IPS-NIHi7 (cell line): Measurements from ENCODE around the gene SLC30A1.
"Not testable (repeated sequence)": the region's sequence is repeated elsewhere in the genome, so short reads cannot be mapped to it uniquely, and the experiment has no call there.

Experiments
- DNase-seq: peaks from one replicate; pipeline ENCODE4 v3.0.0; 2012; ENCODE audit warnings: mixed read lengths; ENCODE audit errors: extremely low spot score

SLC30A1 gene

DNA sequence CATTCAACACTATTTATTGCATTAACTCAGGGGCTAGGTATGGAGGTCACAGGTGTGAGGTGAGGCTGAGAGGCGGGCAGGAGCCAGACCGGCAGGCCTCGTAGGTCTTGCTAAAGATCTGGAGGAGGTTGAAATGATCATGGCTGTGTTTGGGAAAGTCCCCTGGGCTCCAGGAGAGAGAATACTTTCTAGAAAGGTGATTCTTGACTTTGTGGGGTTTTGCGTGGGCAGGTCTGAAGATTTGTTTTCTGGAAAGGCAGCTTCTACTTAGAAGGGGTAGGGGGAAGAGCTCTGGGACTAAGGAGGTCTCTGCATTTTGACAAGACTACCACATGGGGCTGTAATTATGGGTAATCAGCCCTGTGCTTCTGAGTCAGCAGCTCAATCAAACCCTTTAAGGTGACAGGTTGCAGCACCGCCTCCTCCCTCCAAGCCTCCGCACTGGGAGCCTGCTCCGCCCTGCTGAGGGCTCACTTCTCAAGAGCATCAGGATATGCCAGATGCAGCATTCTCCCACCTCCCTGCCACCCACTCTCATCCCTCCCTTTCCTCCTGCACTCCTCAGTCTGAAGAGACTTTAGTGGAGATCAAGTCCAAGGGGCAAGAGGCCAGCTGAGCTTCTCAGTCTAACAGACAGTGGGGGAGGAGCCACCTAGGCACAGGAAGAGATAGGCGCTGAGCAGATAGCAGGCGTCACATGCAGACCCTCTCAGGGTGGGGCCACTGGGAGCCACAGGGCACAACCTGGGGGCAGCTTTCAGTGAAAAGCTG is 30.5 kb downstream of the SLC30A1 start:
- DNase-seq = peak; percentile 64

DNA sequence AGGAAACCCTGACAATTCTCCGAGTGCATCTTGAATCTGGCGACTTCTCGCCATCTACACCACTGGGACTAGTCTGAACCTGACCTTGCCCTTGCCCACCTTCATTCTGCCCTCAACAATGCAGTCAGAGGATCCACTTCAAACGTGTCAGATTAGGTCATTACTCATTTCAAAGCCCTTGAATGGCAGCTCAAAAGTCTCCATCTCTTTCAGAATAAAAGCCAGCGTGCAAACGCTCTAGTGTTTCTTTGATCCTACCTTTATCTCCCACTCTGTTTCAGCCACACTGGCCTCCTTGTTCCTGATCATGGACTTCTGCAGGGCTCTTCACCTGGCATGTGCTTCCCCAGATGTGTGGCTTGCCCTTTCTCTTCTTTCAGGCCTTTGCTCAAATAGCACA is 31.3 kb downstream of the SLC30A1 start:
- DNase-seq = no peak

DNA sequence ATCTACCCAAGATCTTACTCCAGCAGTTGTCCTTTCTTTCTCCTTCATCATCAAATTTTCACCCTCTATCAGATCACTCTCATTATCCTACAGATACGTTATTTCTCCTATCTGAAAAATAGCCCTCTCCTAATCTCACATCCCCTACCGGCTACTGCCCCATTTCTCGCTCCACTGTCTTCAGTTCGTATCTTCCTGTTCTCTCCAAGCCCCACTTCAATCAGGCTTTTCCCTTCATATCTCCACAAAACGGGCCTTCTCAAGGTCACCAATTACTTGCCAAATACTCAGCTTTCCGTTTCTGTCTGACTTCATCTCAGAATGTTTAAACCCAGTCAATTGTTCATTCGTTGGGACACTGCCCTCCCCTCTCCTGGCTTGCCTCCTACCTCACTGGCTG is 32.4 kb downstream of the SLC30A1 start:
- no peak for DNase-seq

DNA sequence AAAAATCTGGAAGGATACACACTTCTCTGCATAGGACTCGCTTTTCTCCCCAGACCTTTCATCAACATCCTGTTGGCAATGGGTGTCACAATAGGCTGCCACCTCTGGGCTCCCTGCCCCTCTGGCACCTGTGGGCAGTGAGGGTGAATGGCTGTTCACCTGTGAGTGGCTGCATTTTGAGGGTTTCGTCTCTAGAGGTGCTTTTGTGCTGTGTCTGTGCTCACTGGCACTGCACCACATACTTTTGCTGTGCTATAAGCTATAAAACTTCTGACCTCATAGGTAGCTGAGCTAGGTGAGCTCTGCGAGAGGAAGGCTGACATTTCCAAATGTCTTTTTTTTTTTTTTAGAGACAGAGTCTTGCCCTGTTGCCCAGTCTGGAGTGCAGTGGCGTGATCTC is 35.9 kb downstream of the SLC30A1 start:
- DNase-seq = peak; percentile 6

DNA sequence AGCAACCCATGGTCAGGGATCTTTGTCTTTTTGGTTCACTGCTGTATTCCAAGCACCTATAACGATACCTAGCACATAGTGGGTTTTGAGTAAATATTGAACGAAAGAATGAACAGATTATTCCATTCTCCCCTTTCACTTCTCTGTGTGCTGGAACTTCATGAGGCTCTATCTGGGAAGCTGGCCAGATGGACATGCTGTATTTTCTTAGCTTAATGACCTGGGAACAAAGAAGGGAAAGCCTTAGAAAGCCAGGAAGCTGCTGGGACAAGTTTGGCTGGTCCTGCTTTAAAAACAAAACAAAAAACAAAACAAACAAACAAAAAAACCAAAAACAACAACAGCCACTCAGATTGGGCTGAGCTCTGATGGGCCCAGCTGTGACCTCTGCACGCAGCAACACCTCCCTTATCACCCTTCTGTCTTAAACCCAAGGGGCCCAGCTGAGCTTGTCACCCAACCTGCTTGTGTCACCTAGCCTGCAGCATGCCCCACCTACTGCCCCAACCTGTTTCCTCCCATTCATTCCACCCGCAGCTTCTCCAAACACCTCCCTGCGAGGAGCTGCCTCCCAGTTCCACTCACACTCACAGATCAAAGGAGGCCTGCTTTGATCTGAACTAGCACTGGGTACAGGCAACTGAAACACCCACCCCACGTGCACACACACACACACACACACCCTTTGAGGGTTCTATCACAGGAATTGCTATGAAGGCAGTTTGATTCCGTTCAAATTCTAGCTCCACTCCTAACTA is 37.1 kb downstream of the SLC30A1 start:
- DNase-seq = peak; percentile 9

DNA sequence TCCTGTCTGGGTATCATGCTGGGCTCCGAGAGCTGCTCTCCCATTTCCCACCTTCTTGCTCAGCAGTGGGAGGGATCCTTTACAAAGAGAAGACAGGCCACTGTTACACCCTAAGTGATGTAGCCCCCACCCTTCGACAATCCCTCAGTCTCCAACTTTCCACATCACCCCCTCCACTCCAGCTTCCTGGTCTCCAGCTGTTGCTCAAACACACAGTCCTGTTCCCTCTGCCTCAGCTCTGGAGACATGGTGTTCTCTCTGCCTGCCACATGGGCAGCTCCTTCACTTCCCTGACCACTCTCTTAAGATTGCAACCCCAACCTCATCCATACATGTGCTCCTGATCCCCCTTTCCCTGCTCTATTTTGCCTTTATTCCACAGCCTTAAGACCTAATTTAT is 37.7 kb downstream of the SLC30A1 start:
- DNase-seq = no peak

DNA sequence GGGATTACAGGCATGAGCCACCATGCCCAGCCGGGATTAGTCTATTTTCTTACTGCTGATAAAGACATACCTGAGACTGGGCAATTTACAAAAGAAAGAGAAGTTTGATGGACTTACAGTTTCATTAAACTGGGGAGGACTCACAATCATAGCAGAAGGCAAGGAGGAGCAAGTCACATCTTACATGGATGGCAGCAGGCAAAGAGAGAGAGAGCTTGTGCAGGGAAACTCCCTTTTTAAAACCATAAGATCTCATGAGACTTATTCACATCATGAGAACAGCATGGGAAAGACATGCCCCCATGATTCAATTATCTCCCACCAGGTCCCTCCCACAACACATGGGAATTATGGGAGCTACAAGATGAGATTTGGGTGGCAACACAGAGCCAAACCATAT is 38.1 kb downstream of the SLC30A1 start:
- DNase-seq = not testable (repeated sequence)

DNA sequence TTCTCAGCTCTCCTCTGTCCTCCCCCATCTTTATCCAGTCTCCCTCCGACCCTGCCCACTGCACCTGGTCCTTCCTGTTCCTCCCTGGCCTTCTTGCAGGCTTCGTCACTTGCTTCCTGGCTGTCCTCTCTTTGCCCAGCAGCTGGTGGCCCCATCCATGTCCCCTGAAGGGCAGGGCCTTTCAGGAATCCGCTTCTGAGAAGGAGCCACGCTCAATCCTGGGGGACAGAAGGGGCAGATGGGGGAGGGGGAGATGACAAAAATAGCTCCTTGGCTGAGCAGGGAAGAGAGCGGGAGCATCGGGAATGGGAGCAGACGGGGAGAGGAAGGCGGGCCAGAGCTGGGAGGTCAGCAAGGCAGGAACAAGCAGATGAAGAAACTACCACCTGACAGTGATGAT is 40.7 kb downstream of the SLC30A1 start:
- no peak for DNase-seq

DNA sequence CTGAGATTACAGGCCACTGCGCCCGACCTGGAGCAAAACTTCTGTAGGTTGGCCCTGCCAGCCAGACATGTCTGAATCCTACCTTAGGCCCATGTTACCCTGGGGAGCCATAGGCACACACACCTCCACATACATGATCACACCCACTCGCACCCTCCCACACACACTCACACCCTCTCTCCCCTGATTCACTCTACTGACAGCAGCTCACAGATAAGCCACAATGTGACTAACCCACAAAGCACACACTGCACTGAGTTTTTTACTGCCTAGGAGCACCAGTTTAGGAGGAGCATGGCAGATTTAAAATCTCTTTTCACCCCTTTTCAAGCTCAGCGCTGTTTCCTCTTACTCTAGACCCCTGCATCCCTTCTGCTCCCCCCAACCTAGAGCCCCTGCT is 41.7 kb downstream of the SLC30A1 start:
- DNase-seq = no peak

DNA sequence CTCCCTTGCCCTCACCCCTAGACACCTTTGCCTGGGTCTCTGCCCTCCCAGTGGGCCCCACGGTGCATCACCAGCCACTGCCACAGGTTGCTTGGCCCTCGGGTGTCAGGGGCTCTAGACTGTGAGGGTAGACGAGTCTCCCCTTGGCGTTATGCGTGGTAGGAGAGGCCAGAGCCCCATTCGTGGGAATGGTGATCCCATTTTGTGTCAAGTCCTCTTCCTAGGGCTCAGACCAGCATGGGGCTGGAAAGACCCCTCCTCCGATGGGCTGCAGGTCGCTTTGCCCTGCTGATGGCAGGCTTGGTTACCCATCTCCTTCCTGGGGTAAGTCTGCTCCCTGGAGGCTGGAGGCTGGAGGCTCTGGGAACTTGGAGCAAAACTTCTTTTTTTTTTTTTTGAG is 42.4 kb downstream of the SLC30A1 start:
- DNase-seq = no peak

DNA sequence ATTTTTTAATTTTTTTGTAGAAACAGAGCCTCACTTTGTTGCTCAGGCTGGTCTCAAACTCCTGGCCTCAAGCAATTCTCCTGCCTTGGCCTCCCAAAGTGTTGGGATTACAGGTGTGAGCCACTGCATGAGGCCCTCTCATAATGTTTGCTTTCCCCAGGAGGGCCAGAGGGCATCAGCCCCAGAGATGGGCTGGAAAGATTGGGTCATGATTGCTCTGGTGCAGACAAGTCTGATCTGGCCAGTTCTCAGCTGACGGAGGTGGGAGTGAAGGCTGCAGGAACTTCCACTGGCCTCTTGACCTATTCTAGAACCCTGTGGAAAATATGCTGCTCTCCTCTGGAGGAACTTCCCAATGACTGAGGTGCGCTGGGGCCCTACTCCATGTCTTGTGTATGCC is 43.6 kb downstream of the SLC30A1 start:
- no peak for DNase-seq

DNA sequence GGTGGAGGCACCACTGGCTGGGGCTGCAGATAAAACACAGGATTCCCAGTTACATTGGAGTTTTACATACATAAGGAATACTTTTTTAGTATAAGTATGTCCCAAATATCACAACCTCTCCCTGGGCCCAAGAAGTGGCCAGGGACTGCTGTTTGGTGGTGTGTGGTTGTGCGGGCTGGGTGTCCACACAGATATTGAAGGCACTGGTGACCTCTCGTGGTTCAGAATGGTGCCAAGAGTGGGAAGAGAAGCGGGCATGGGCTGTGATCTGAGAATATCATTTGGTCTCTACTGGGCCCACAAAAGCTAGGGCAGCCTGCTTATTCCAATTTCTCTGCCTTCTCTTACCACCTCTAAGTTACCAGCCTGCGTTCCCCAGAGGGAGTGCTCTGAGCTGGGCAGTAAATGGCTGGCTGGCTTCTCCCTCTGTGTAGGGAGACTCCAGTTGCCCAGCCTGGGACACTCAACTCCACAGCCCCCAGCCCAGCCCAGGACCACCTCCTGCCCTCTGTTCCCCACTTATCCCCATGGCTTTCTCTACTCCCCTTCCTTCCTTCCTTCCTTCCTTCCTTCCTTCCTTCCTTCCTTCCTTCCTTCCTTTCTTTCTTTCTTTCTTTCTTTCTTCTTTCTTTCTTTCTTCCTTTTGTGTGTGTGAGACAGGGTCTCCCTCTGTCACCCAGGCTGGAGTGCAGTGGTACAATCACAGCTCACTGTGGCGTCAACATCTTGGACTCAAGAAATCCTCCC is 44.2 kb downstream of the SLC30A1 start:
- no peak for DNase-seq

DNA sequence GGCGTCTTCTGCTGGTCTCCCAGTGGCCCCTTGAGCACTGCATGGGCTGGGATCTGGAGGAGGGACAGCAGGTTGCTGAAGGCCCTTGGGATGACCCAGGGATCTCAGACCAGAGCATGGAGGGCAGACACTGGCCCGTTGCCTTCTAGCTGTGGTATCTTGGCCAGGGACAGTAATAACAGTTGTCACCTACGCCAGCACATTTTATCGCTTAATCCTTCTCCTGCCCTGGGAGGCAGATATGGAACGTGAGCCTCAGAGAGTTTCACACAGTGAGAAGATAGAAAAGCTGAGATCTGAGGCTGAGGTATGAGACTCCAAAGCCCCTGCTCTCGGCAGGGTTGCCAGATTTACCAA is 46.9 kb downstream of the SLC30A1 start:
- DNase-seq = no peak

DNA sequence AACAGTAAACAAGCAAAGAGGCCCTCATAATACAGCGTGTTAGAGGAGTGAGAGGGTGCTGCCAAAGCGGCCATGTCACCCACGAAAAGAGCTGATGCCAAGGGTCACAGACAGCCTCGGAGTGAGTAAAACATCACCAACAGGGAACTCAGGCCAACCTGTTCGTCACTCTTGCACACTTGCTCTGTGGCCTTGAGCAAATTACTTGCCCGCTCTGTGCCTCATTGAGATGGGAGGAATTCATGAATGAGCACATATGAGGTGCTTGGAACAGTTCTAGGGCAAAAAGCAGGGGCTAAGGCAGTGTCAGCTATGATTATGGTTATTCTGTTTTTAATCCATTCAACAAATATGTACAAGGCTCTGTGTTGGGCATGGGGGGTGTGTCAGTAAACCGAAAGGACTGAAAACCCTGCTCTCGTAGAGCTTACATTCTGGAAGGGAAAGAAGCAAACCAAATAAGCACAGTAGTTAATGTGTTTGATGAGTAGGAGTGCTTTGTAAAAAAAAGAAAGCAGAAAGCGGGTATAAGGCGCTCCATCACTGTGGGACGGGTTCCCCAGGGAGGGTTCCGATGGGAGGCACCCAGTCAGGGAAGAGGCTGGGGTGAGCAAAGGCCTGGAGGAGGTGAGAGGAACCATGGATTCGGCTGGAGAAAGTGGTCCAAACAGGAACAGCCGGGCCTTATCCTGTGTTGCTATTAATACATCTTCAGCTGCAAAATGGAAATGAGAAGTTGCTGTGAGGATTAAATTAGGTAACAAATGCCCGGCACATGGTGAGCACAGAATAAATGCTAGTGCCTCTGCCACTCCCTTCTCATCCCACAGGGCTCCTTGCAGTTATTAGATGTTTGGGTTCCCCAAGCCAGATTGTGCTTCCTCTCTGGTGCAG is 47.5 kb downstream of the SLC30A1 start:
- no peak for DNase-seq

DNA sequence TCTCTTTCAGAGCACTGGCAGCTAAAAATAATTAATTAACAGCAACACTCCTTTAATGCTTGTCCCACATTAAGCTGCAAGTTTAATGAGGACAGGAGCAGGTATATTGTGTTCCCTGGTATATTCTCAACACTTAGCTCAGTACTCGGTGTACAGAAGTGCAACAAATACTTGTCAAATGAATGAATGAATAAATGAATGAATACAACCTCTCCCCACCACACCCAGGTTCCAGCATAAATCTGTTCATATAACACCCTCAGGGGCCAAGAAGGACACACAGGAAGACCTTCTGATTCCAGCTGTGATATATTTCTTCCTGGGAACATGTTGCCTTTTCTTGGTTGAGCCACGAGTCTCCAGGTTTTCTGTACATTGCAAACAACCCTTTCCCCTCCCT is 48.9 kb downstream of the SLC30A1 start:
- no peak for DNase-seq

DNA sequence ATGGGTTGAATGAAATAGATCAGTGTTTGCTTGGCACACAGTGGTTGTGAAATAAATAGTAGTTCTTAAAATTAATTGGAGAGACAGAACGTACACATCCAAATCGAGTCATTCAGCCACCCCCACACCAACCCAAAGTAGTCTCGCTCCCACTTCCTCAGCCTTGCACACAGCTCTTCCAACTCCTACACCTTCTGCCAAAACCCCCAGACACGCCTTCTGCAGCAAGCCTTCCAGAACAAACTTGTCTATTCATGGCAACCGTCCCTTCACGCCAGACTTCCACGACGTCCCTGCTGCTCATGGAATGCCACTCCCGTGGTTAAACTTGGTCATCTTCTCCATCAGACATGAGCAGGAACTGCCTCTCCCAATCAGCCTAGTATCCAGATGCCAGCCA is 49.5 kb downstream of the SLC30A1 start:
- DNase-seq = no peak

DNA sequence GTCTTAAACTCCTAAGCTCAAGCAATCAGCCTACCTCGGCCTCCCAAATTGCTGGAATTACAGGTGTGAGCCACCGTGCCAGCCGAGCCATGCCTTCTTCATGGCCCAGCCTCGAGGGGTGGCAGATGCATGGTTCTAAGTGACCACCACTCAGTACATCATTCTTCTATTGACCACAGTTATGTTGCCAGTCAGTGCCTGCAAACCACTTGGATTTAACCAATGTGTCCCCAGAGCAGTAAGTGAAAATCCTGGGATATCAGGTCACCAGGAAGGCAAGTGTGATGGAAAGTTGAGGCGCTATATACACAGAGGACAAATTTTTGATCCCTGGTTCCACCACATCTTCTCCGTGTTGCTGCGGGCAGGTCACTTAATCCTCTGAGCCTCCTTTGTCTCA is 50.0 kb downstream of the SLC30A1 start:
- DNase-seq = no peak

DNA sequence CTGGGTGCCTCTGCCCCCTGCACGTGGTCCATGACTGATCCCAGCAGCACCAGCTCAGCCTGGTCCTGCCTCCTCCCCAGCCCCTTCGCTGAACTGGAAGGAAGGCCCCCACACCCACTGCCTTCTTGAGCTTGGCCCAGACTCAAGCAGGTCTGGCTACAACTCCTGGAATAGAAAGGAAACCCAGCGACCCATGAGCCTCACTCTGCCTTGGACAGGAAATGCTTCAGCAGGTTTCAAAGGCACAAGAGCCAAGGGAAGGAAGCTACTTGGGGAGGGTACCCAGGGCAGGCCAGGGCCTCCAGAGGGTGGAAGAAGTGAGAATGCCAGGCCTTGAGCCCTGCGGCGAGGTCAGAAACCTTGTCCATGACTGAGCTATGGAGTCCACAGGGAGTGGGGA is 51.1 kb downstream of the SLC30A1 start:
- DNase-seq = no peak

DNA sequence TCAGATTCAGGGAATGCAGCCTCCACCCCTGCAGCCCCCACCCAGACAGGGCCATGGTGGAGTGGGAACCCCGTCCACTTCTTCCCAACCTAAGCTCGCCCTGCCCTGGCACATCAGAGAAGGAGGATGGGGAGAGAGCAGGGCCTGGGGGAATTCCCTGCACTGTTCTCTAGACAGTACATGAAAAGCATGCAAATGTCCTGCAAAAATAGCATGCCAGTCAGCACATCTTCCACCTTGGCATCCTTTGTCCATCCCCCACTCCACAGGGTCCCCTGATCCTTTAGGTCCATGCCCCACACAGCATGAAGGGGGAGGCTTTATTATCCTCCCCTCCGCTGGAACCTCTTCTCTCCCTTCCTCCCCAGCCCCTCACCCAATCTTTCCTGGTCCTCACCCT is 52.0 kb downstream of the SLC30A1 start:
- DNase-seq = no peak

DNA sequence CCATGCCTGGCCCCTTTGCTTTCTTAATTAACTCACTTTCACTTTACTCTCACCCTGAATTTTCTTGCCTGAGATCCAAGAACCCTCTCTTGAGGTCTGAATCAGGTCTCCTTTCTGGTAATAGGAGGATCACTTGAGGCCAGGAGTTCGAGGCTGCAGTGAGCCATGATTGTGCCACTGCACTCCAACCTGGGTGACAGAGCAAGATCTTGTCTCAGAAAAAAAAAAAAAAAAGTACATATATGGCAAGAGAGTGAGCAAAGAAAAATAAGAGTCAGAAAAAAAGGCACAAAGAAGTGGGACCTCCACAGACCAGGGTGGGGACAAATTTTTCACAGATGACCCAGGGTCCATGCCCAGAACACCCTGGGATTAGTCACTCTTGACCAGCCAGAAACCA is 52.9 kb downstream of the SLC30A1 start:
- no peak for DNase-seq

DNA sequence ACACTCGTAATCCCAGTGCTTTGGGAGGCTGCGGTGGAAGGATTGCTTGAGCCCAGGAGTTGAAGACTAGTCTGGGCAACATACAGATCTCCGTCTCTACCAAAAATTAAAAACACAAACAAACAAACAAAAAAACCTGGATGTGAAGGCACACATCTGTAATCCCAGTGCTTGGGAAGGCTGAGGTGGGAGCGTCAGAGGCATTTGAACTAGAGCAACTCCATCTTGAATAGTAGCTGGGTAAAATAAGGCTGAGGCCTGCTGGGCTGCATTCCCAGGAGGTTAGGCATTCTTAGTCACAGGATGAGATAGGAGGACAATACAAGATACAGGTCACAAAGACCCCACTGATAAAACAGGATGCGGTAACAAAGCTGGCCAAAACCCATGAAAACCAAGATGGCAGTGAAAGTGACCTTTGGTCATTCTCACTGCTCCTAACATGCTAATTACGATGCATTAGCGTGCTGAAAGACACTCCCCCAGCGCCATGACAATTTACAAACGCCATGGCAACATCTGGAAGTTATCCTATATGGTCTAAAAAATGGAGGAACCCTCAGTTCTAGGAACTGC is 53.8 kb downstream of the SLC30A1 start:
- no peak for DNase-seq
